Activated CD4-positive, CD25-positive, alpha-beta regulatory T cell treated with anti-CD3 and anti-CD28 coated beads, Interleukin-2, amount 50 U/mL, for 16 hours (primary cell): ENCODE data around the gene DNASE2.

ENCODE experiments used
- DNase-seq: peaks from one replicate; pipeline ENCODE4 v3.0.0-alpha.2; 2020; ENCODE audit warnings: low read depth, low spot score

DNASE2 gene

GRCh38 chr19:12886969-12887747 is 5.9 kb upstream of the DNASE2 start, which contains the start of gene KLF1:
Gene KLF1, minus strand, starts transcription at chr19:12887201. Its CDS starts 61 bp downstream, at chr19:12887140.
- no peak for DNase-seq

GRCh38 chr19:12886651-12886968 is 5.4 kb upstream of the DNASE2 start:
- no peak for DNase-seq

- no peak for DNase-seq
Observed at GRCh38 chr19:12885749-12886650, 4.8 kb upstream of the DNASE2 start.

- DNase-seq, result peak; percentile 73
Observed at GRCh38 chr19:12884926-12885748, 3.9 kb upstream of the DNASE2 start.

- DNase-seq, result no peak
Observed at GRCh38 chr19:12884627-12884925, 3.3 kb upstream of the DNASE2 start.

GRCh38 chr19:12884202-12884601 is 3.0 kb upstream of the DNASE2 start:
- DNase-seq, result no peak

GRCh38 chr19:12882589-12882988 is 1.3 kb upstream of the DNASE2 start:
- DNase-seq, result no peak

GRCh38 chr19:12880551-12881171 is 588 bp downstream of the DNASE2 start:
- DNase-seq, result no peak

GRCh38 chr19:12875086-12875485 is 6.2 kb downstream of the DNASE2 start:
- no peak for DNase-seq

- DNase-seq, result no peak
Observed at GRCh38 chr19:12873891-12874745, 7.1 kb downstream of the DNASE2 start.

GRCh38 chr19:12872941-12873890 is 8.0 kb downstream of the DNASE2 start:
- DNase-seq, result no peak

GRCh38 chr19:12872255-12872654 is 9.0 kb downstream of the DNASE2 start:
- no peak for DNase-seq

- DNase-seq, result no peak
Observed at GRCh38 chr19:12871681-12872080, 9.6 kb downstream of the DNASE2 start.

- DNase-seq, result no peak
Observed at GRCh38 chr19:12868540-12869112, 12.6 kb downstream of the DNASE2 start.

- DNase-seq, result peak; percentile 51
Observed at GRCh38 chr19:12867120-12868099, 13.8 kb downstream of the DNASE2 start.

- DNase-seq, result no peak
Observed at GRCh38 chr19:12866416-12867119, 14.7 kb downstream of the DNASE2 start.

GRCh38 chr19:12865746-12866415 is 15.4 kb downstream of the DNASE2 start:
- DNase-seq, result no peak
